GM13977 (cell line): ENCODE results near the gene RNF138.
"Not testable (repeated sequence)": the region's sequence is repeated elsewhere in the genome, so short reads cannot be mapped to it uniquely, and the experiment has no call there.

Source experiments
- DNase-seq: peaks from one replicate; pipeline ENCODE4 v3.0.0; 2012; ENCODE audit warnings: low spot score
- CTCF ChIP-seq: IDR thresholded peaks from 2 replicates; pipeline ENCODE4 v1.5.1; 2012; ENCODE audit warnings: mild to moderate bottlenecking, control low read depth; ENCODE audit not compliant: insufficient read depth; ENCODE audit errors: extremely low read depth, missing control alignments
- in situ Hi-C: fragments of 300-500 bp; cut with MboI; formaldehyde crosslinking; loops from one replicate; pipeline ENCODE4 v1.12.0; 2022; ENCODE audit warnings: low sequenced_read_pairs, low pct_unique_long_range_greater_than_20kb, mixed read lengths, inconsistent platforms; ENCODE audit not compliant: unreplicated experiment

Gene RNF138

GRCh38 chr18:32083781-32084180 is 7.9 kb upstream of the RNF138 start:
- no peak for TF ChIP-seq CTCF
- in situ Hi-C loops = no loop called here

GRCh38 chr18:32086881-32087280 is 4.8 kb upstream of the RNF138 start:
- in situ Hi-C loops = no loop called here
- no peak for TF ChIP-seq CTCF
- no peak for DNase-seq

More at GRCh38 chr18:32083781-32084180, 7.9 kb upstream of the RNF138 start:
- no peak for DNase-seq

- in situ Hi-C loops = not testable (repeated sequence)
Observed at GRCh38 chr18:32090831-32091230, 843 bp upstream of the RNF138 start.

GRCh38 chr18:32091325-32091723 is 350 bp upstream of the RNF138 start:
- in situ Hi-C loops = no loop called here
- no peak for TF ChIP-seq CTCF
- no peak for DNase-seq

More at GRCh38 chr18:32090831-32091230, 843 bp upstream of the RNF138 start:
- DNase-seq = not testable (repeated sequence)

- TF ChIP-seq CTCF = no peak
- in situ Hi-C loops = no loop called here
- peak; percentile 100 for DNase-seq
Observed at GRCh38 chr18:32092422-32093101, 888 bp downstream of the RNF138 start.

GRCh38 chr18:32093102-32093511 is 1.4 kb downstream of the RNF138 start:
- DNase-seq = peak; percentile 52
- TF ChIP-seq CTCF = no peak
- in situ Hi-C loops = no loop called here

- no peak for TF ChIP-seq CTCF
- peak; percentile 35 for DNase-seq
- in situ Hi-C loops = no loop called here
Observed at GRCh38 chr18:32093523-32093922, 1.8 kb downstream of the RNF138 start.
